Keratinocyte (primary cell): ENCODE results near the gene C1orf146. TPM values are rescaled to one million over a fixed set of nuclear protein-coding genes. Genes with fewer than 3 reads are reported as not detected.

Experiments used
- DNase-seq: peaks from one replicate; pipeline ENCODE4 v3.0.0-alpha.2; 2011; ENCODE audit warnings: low read depth, missing footprints, low spot score
- FAIRE-seq: peaks from 2 replicates; lab custom pipeline; 2011; peaks lifted over from hg19 to GRCh38; lab: Jason Lieb, UNC
- H2AFZ ChIP-seq: 2 replicates; pipeline ENCODE4 v1.6.0; 2012; ENCODE audit warnings: low read length, control low read depth, inconsistent platforms; ENCODE audit not compliant: control insufficient read depth
- H3K27ac ChIP-seq: 2 replicates; pipeline ENCODE4 v1.5.1; 2011; ENCODE audit warnings: low read length; ENCODE audit not compliant: control insufficient read depth, insufficient read depth
- H3K27me3 ChIP-seq: 3 replicates; pipeline ENCODE4 v1.6.0; 2011; ENCODE audit warnings: low read length; ENCODE audit not compliant: control insufficient read depth, insufficient read depth; ENCODE audit errors: extremely low read depth
- H3K36me3 ChIP-seq, 2 experiments: 2 replicates in 1 of 2; 3 replicates in 1 of 2; pipeline ENCODE4 v1.5.1; 2011; ENCODE audit warnings: low read length in 2 of 2, mild to moderate bottlenecking in 1 of 2; ENCODE audit not compliant: control insufficient read depth in 2 of 2, insufficient read depth in 2 of 2; ENCODE audit errors: extremely low read depth in 1 of 2
- H3K4me1 ChIP-seq: 3 replicates; pipeline ENCODE4 v1.5.1; 2011; ENCODE audit warnings: low read length; ENCODE audit not compliant: control insufficient read depth, insufficient read depth; ENCODE audit errors: extremely low read depth
- H3K4me2 ChIP-seq: 3 replicates; pipeline ENCODE4 v1.6.0; 2011; ENCODE audit warnings: low read depth, low read length; ENCODE audit not compliant: control insufficient read depth, insufficient read depth; ENCODE audit errors: extremely low read depth
- H3K4me3 ChIP-seq, 3 experiments: fragments of 200-600 bp in 1 of 3; sonication (generic) in 1 of 3; 2 replicates in 2 of 3; 3 replicates in 1 of 3; pipeline ENCODE4 v1.5.1; 2011 to 2016; ENCODE audit warnings: low read length in 3 of 3, mild to moderate bottlenecking in 3 of 3, control low read depth in 2 of 3, inconsistent platforms in 1 of 3, low read depth in 1 of 3, mixed read lengths in 1 of 3, mixed run types in 1 of 3, moderate library complexity in 1 of 3; ENCODE audit not compliant: control insufficient read depth in 2 of 3, insufficient read depth in 2 of 3; ENCODE audit errors: extremely low read depth in 1 of 3
- H3K79me2 ChIP-seq: 2 replicates; pipeline ENCODE4 v1.6.0; 2012; ENCODE audit warnings: low read length; ENCODE audit not compliant: control insufficient read depth, insufficient read depth
- H3K9ac ChIP-seq: 3 replicates; pipeline ENCODE4 v1.6.0; 2011; ENCODE audit warnings: low read length; ENCODE audit not compliant: control insufficient read depth, insufficient read depth; ENCODE audit errors: extremely low read depth
- H3K9me1 ChIP-seq: 3 replicates; pipeline ENCODE4 v1.6.0; 2011; ENCODE audit warnings: low read length; ENCODE audit not compliant: control insufficient read depth, insufficient read depth; ENCODE audit errors: extremely low read depth
- H3K9me3 ChIP-seq: 2 replicates; pipeline ENCODE4 v1.5.1; 2012; ENCODE audit warnings: low read depth, low read length; ENCODE audit not compliant: control insufficient read depth
- H4K20me1 ChIP-seq: 3 replicates; pipeline ENCODE4 v1.6.0; 2011; ENCODE audit warnings: low read length; ENCODE audit not compliant: control insufficient read depth, insufficient read depth; ENCODE audit errors: extremely low read depth
- CTCF ChIP-seq, 3 experiments: IDR thresholded peaks in 1 of 3; conservative IDR thresholded peaks in 1 of 3; optimal IDR thresholded peaks in 1 of 3; 2 replicates in 2 of 3; 3 replicates in 1 of 3; pipeline versions ENCODE3 to v1.5.1; 2011; ENCODE audit warnings: low read length in 3 of 3, mild to moderate bottlenecking in 3 of 3, moderate library complexity in 2 of 3, control low read depth in 1 of 3, inconsistent platforms in 1 of 3; ENCODE audit not compliant: insufficient read depth in 2 of 3; ENCODE audit errors: extremely low read depth in 1 of 3
- EZH2 ChIP-seq: IDR thresholded peaks from one replicate; pipeline ENCODE4 v1.6.1; 2012; ENCODE audit warnings: inconsistent platforms, mild to moderate bottlenecking, low read length, moderate library complexity
- dilution Hi-C: fragments of 300-500 bp; cut with MboI; formaldehyde crosslinking; loops from one replicate; pipeline ENCODE4 v1.7.0; 2020; ENCODE audit warnings: low sequenced_read_pairs; ENCODE audit not compliant: extremely low pct_ligation_motif_present
- polyA plus RNA-seq, 5 experiments: library from polyadenylated mRNA; depleted of rRNA in 3 of 5; stranded (reverse) in 3 of 5; stranded (forward) in 1 of 5; unstranded in 1 of 5; fragments of >200 nt; gene quantifications; 1 replicate in 1 of 5; 2 replicates in 3 of 5; 3 replicates in 1 of 5; pipeline versions ENCODE4 v1.2.1 to v1.2.3, GENCODE V29; 2011 to 2012; ENCODE audit warnings: missing spikeins in 2 of 5, low read depth in 1 of 5, low replicate concordance in 1 of 5

C1orf146 gene
- polyA plus RNA-seq, 1 donor (not counting 4 experiments of a cell fraction or from before 2014, with no cell fraction given): not detected

GRCh38 chr1:92230736-92231135 lies 13.0 kb downstream of the C1orf146 start:
- Histone ChIP-seq H3K36me3 (no peaks in the 10 kb centered on the region), H3K4me2 (no peak overlapping the region), H3K9ac (no peak overlapping the region), H3K4me1 (no peaks in the 10 kb centered on the region), H3K9me1 (no peaks in the 10 kb centered on the region), H4K20me1 (no peaks in the 10 kb centered on the region), H2AFZ (no peak overlapping the region), H3K27ac (no peak overlapping the region), H3K9me3 (no peaks in the 10 kb centered on the region), H3K27me3 (no peaks in the 10 kb centered on the region), H3K4me3 (no peak overlapping the region), H3K79me2 (no peaks in the 10 kb centered on the region)
- dilution Hi-C loops: no loop called here
- DNase-seq (no peak), FAIRE-seq (no peak)
- no peak for TF ChIP-seq EZH2
- no peak for TF ChIP-seq CTCF (optimal IDR thresholded peaks at IDR 0.05 in 1 of 3, IDR thresholded peaks at IDR 0.05 in 1 of 3, conservative IDR thresholded peaks at IDR 0.05 in 1 of 3; ENCODE audit: extremely low read depth in 1 of 3, insufficient read depth in 2 of 3, low read length in 3 of 3)

GRCh38 chr1:92240034-92240433 lies 22.3 kb downstream of the C1orf146 start:
- dilution Hi-C loops: no loop called here
- H3K27ac ChIP-seq: no peak overlapping the region
- H2AFZ ChIP-seq: no peak overlapping the region
- no peaks in the 10 kb centered on the region for H3K36me3 ChIP-seq
- no peaks in the 10 kb centered on the region for H4K20me1 ChIP-seq
- no peaks in the 10 kb centered on the region for H3K9me1 ChIP-seq
- H3K79me2 ChIP-seq: no peaks in the 10 kb centered on the region
- no peak for TF ChIP-seq EZH2
- no peak for TF ChIP-seq CTCF (optimal IDR thresholded peaks at IDR 0.05 in 1 of 3, IDR thresholded peaks at IDR 0.05 in 1 of 3, conservative IDR thresholded peaks at IDR 0.05 in 1 of 3; ENCODE audit: extremely low read depth in 1 of 3, insufficient read depth in 2 of 3, low read length in 3 of 3)
- DNase-seq: no peak
- H3K4me2 ChIP-seq: no peak overlapping the region
- H3K9ac ChIP-seq: no peak overlapping the region
- H3K4me1 ChIP-seq: no peaks in the 10 kb centered on the region
- H3K4me3 ChIP-seq: no peak overlapping the region
- H3K9me3 ChIP-seq: no peaks in the 10 kb centered on the region
- FAIRE-seq: no peak
- H3K27me3 ChIP-seq: no peaks in the 10 kb centered on the region
